Measurements from ENCODE around the gene FRAS1.

DNA sequence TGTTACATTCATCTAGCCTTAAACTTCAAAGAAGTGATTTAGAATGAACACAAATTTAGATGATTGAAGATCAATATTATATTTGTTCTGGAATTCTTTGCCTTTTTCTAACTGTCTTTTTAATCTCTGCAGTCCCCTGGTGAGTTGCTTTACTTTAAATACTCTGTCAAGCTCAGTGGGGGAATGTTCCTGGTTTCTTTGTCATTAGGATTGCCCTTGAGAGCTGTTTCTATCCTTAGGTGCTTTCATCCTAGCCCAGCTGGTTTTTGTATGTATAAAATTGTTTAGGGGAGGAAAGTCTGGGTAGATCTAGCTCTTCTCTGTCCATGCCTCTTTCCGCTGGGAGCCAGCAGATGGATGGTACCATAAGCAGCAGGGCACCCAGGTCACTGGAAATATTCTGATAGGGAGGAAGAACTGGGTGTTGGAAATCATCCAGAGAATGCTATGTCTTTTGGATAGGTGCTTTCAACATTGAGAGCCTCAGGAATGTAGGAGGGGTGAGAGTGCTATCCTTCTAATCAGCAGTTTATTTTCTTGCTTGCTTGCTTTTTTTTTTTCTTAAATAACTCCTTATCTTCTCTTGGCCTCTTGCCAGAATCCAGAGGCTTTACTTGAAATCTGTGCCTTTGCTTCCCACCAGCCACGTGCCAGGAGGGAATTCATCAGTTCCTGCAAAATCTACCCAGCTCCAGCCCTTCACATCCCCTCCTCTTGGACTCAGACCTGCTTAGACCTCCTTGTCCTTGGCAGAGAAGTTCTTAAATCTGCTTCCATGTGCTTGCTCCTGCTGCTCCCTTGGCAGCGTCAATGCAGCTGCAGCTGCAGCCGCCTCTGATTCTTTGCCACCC, 279.2 kb downstream of the FRAS1 start:
- TF ChIP-seq, protein P1, sequence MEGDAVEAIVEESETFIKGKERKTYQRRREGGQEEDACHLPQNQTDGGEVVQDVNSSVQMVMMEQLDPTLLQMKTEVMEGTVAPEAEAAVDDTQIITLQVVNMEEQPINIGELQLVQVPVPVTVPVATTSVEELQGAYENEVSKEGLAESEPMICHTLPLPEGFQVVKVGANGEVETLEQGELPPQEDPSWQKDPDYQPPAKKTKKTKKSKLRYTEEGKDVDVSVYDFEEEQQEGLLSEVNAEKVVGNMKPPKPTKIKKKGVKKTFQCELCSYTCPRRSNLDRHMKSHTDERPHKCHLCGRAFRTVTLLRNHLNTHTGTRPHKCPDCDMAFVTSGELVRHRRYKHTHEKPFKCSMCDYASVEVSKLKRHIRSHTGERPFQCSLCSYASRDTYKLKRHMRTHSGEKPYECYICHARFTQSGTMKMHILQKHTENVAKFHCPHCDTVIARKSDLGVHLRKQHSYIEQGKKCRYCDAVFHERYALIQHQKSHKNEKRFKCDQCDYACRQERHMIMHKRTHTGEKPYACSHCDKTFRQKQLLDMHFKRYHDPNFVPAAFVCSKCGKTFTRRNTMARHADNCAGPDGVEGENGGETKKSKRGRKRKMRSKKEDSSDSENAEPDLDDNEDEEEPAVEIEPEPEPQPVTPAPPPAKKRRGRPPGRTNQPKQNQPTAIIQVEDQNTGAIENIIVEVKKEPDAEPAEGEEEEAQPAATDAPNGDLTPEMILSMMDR (conservative IDR thresholded peaks at IDR 0.05), result no peak
- TF ChIP-seq EZH2 (IDR thresholded peaks at IDR 0.05; ENCODE audit: low read depth), result no peak
